IMR-90 (cell line): Measurements from ENCODE around the gene LZTS3.

Source experiments
- BHLHE40 ChIP-seq: fragments of 150-350 bp; IDR thresholded peaks from 2 replicates; pipeline ENCODE4 v1.6.1; 2016; ENCODE audit warnings: mild to moderate bottlenecking, low read depth, low read length
- CEBPB ChIP-seq: IDR thresholded peaks from 2 replicates; pipeline ENCODE4 v1.6.1; 2012; ENCODE audit warnings: low read depth, low read length, improper control_type of control experiment
- FOS ChIP-seq: fragments of 150-350 bp; IDR thresholded peaks from 2 replicates; pipeline ENCODE4 v1.6.1; 2016; ENCODE audit warnings: low read depth, low read length
- MXI1 ChIP-seq: IDR thresholded peaks from 2 replicates; pipeline ENCODE4 v1.6.1; 2012; ENCODE audit warnings: low read depth, mild to moderate bottlenecking, low read length, moderate library complexity, borderline replicate concordance
- NFE2L2 ChIP-seq: fragments of 150-350 bp; IDR thresholded peaks from 2 replicates; pipeline ENCODE4 v1.6.1; 2016; ENCODE audit warnings: low read depth, mild to moderate bottlenecking, low read length
- POLR2A ChIP-seq: IDR thresholded peaks from 2 replicates; pipeline ENCODE4 v1.6.1; 2012; ENCODE audit warnings: mild to moderate bottlenecking, low read depth, low read length
- RAD21 ChIP-seq: IDR thresholded peaks from 2 replicates; pipeline ENCODE4 v1.6.1; 2012; ENCODE audit warnings: low read length, improper control_type of control experiment
- RFX5 ChIP-seq: IDR thresholded peaks from 2 replicates; pipeline ENCODE4 v1.8.0; 2012; ENCODE audit warnings: low read depth, mild to moderate bottlenecking, low read length, moderate library complexity
- SMC3 ChIP-seq: fragments of 150-350 bp; IDR thresholded peaks from 2 replicates; pipeline ENCODE4 v1.6.1; 2016; ENCODE audit warnings: low read depth, mild to moderate bottlenecking, antibody characterized with exemption, low read length, moderate library complexity
- TF ChIP-seq, protein P1 (sequence below): fragments of 150-350 bp; IDR thresholded peaks from 2 replicates; pipeline ENCODE4 v1.6.1; 2017; ENCODE audit warnings: mild to moderate bottlenecking, antibody characterized with exemption, low read length, low read depth
- TF ChIP-seq, protein P2 (sequence below): conservative IDR thresholded peaks from 2 replicates; pipeline ENCODE4 v1.5.1; 2012; ENCODE audit warnings: mild to moderate bottlenecking, low read depth, low read length, improper control_type of control experiment
- TF ChIP-seq, protein P3 (sequence below): fragments of 150-350 bp; IDR thresholded peaks from 2 replicates; pipeline ENCODE4 v1.6.1; 2016; ENCODE audit warnings: low read depth, mild to moderate bottlenecking, low read length, moderate library complexity, borderline replicate concordance

GRCh38 chr20:3156811-3157619 is 16.3 kb downstream of the LZTS3 start:
- TF ChIP-seq, protein P1, sequence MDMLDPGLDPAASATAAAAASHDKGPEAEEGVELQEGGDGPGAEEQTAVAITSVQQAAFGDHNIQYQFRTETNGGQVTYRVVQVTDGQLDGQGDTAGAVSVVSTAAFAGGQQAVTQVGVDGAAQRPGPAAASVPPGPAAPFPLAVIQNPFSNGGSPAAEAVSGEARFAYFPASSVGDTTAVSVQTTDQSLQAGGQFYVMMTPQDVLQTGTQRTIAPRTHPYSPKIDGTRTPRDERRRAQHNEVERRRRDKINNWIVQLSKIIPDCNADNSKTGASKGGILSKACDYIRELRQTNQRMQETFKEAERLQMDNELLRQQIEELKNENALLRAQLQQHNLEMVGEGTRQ: no peak
- TF ChIP-seq, protein P2, sequence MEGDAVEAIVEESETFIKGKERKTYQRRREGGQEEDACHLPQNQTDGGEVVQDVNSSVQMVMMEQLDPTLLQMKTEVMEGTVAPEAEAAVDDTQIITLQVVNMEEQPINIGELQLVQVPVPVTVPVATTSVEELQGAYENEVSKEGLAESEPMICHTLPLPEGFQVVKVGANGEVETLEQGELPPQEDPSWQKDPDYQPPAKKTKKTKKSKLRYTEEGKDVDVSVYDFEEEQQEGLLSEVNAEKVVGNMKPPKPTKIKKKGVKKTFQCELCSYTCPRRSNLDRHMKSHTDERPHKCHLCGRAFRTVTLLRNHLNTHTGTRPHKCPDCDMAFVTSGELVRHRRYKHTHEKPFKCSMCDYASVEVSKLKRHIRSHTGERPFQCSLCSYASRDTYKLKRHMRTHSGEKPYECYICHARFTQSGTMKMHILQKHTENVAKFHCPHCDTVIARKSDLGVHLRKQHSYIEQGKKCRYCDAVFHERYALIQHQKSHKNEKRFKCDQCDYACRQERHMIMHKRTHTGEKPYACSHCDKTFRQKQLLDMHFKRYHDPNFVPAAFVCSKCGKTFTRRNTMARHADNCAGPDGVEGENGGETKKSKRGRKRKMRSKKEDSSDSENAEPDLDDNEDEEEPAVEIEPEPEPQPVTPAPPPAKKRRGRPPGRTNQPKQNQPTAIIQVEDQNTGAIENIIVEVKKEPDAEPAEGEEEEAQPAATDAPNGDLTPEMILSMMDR: no peak
- TF ChIP-seq POLR2A (no peak), RAD21 (no peak), MXI1 (no peak), BHLHE40 (no peak), FOS (no peak), RFX5 (no peak), NFE2L2 (no peak), CEBPB (no peak), SMC3 (no peak)
- TF ChIP-seq, protein P3, sequence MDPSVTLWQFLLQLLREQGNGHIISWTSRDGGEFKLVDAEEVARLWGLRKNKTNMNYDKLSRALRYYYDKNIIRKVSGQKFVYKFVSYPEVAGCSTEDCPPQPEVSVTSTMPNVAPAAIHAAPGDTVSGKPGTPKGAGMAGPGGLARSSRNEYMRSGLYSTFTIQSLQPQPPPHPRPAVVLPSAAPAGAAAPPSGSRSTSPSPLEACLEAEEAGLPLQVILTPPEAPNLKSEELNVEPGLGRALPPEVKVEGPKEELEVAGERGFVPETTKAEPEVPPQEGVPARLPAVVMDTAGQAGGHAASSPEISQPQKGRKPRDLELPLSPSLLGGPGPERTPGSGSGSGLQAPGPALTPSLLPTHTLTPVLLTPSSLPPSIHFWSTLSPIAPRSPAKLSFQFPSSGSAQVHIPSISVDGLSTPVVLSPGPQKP: no peak
